Measurements from ENCODE around the gene PLA2G4D.
A peak's percentile ranks its signal among the peaks of the same experiment; 100 is the strongest.

Gene PLA2G4D

GRCh38 chr15:42080186-42080918 is 14.0 kb downstream of the PLA2G4D start:
- peak in 1 of 10 donors; percentile 67 for DNase-seq

GRCh38 chr15:42079401-42079908 is 14.9 kb downstream of the PLA2G4D start:
- intact Hi-C loops (cut with DNase I), result no loop called here
- DNase-seq, result peak in 1 of 10 donors; percentile 85

More at GRCh38 chr15:42080186-42080918, 14.0 kb downstream of the PLA2G4D start:
- intact Hi-C loops (cut with DNase I), result no loop called here

GRCh38 chr15:42078903-42079302 is 15.5 kb downstream of the PLA2G4D start:
- intact Hi-C loops (cut with DNase I), result no loop called here
- no peak for DNase-seq

GRCh38 chr15:42077689-42078088 is 16.7 kb downstream of the PLA2G4D start:
- intact Hi-C loops (cut with DNase I), result no loop called here
- no peak for DNase-seq

- intact Hi-C loops (cut with DNase I), result no loop called here
- no peak for DNase-seq
Observed at GRCh38 chr15:42073418-42073817, 20.9 kb downstream of the PLA2G4D start.

- DNase-seq, result no peak
- intact Hi-C loops (cut with DNase I), result no loop called here
Observed at GRCh38 chr15:42072141-42072685, 22.1 kb downstream of the PLA2G4D start.

- intact Hi-C loops (cut with DNase I), result no loop called here
- no peak for DNase-seq
Observed at GRCh38 chr15:42071717-42072116, 22.6 kb downstream of the PLA2G4D start.

- no peak for DNase-seq
- intact Hi-C loops (cut with DNase I), result no loop called here
Observed at GRCh38 chr15:42070976-42071350, 23.4 kb downstream of the PLA2G4D start.

GRCh38 chr15:42070279-42070975 is 23.9 kb downstream of the PLA2G4D start:
- DNase-seq, result no peak

GRCh38 chr15:42069496-42070278 is 24.7 kb downstream of the PLA2G4D start:
- intact Hi-C loops (cut with DNase I), result loop anchor here (10.0 kb wide), 1 partner anchor 405 kb away; no protein-coding TSS in a partner anchor
- peak in 1 of 10 donors; percentile 74 for DNase-seq

More at GRCh38 chr15:42070279-42070975, 23.9 kb downstream of the PLA2G4D start:
- intact Hi-C loops (cut with DNase I), result no loop called here

GRCh38 chr15:42069025-42069424 is 25.3 kb downstream of the PLA2G4D start:
- intact Hi-C loops (cut with DNase I), result loop anchor here (10.0 kb wide), 1 partner anchor 406 kb away; no protein-coding TSS in a partner anchor

GRCh38 chr15:42068601-42069000 is 25.8 kb downstream of the PLA2G4D start:
- DNase-seq, result no peak
- intact Hi-C loops (cut with DNase I), result loop anchor here (10.0 kb wide), 1 partner anchor 406 kb away; no protein-coding TSS in a partner anchor

More at GRCh38 chr15:42069025-42069424, 25.3 kb downstream of the PLA2G4D start:
- DNase-seq, result no peak

GRCh38 chr15:42066764-42067415 is 27.5 kb downstream of the PLA2G4D start:
- DNase-seq, result peak in 1 of 10 donors; percentile 73
- intact Hi-C loops (cut with DNase I), result loop anchor here (1.0 to 10.0 kb wide), 2 partner anchors 70 to 408 kb away; no protein-coding TSS in a partner anchor

- intact Hi-C loops (cut with DNase I), result loop anchor here (10.0 kb wide), 1 partner anchor 409 kb away; no protein-coding TSS in a partner anchor
- no peak for DNase-seq
Observed at GRCh38 chr15:42065468-42065867, 28.9 kb downstream of the PLA2G4D start.

- intact Hi-C loops (cut with DNase I), result loop anchor here (10.0 kb wide), 1 partner anchor 410 kb away; no protein-coding TSS in a partner anchor
- peak in 5 of 10 donors; percentile 49 to 88 (median 69) for DNase-seq
Observed at GRCh38 chr15:42065033-42065432, 29.3 kb downstream of the PLA2G4D start.

GRCh38 chr15:42064271-42064670 is 30.1 kb downstream of the PLA2G4D start:
- peak in 1 of 10 donors; percentile 2 for DNase-seq

GRCh38 chr15:42063122-42063848 is 31.1 kb downstream of the PLA2G4D start:
- DNase-seq, result no peak
- intact Hi-C loops (cut with DNase I), result loop anchor here (10.0 kb wide), 1 partner anchor 412 kb away; no protein-coding TSS in a partner anchor

More at GRCh38 chr15:42064271-42064670, 30.1 kb downstream of the PLA2G4D start:
- intact Hi-C loops (cut with DNase I), result loop anchor here (10.0 kb wide), 1 partner anchor 411 kb away; no protein-coding TSS in a partner anchor

- peak in 1 of 10 donors; percentile 18 for DNase-seq
- intact Hi-C loops (cut with DNase I), result loop anchor here (10.0 kb wide), 1 partner anchor 412 kb away; no protein-coding TSS in a partner anchor
Observed at GRCh38 chr15:42062284-42062806, 32.0 kb downstream of the PLA2G4D start.
